OCI-LY7 (cell line): Measurements from ENCODE around the gene PHPT1. TPM values are rescaled to one million over a fixed set of nuclear protein-coding genes. Genes with fewer than 3 reads are reported as not detected.

Source experiments
- Bru-seq: library from RNA; stranded (reverse); fragments of 400-500 nt; gene quantifications from one replicate; lab custom pipeline; 2021; lab: Mats Ljungman, UMichigan
- BruChase-seq, 2 experiments: library from RNA; stranded (reverse); fragments of 400-500 nt; gene quantifications; one replicate each; lab custom pipeline; 2021; lab: Mats Ljungman, UMichigan
- BruUV-seq: library from RNA; stranded (reverse); fragments of 400-500 nt; replicated peaks from 2 replicates; lab custom pipeline; 2021; lab: Mats Ljungman, UMichigan
- CTCF ChIA-PET: fragments of 300-600 bp; sonication (Branson Sonifier 250); formaldehyde crosslinking; loops from one replicate; lab custom pipeline; 2022; ENCODE audit warnings: antibody characterized with exemption; ENCODE audit not compliant: unreplicated experiment; lab: Charles Lee
- POLR2A ChIA-PET: fragments of 300-600 bp; sonication (Branson Sonifier 250); formaldehyde crosslinking; loops from one replicate; lab custom pipeline; 2022; ENCODE audit warnings: antibody characterized with exemption; lab: Charles Lee
- DNase-seq: peaks from one replicate; pipeline ENCODE4 v3.0.0-alpha.2; 2015; ENCODE audit warnings: low spot score
- H2AFZ ChIP-seq: fragments of 200-600 bp; sonication (generic), shearing (Covaris generic); 2 replicates; pipeline ENCODE4 v1.6.1; 2014; ENCODE audit warnings: mild to moderate bottlenecking, antibody characterized with exemption, low read length, moderate library complexity
- H3K27ac ChIP-seq: fragments of 200-600 bp; sonication (generic); 2 replicates; pipeline ENCODE4 v1.5.1; 2014; ENCODE audit warnings: mixed run types, low read depth, mild to moderate bottlenecking, moderate library complexity, low read length, inconsistent platforms; ENCODE audit not compliant: poor library complexity, severe bottlenecking
- H3K36me3 ChIP-seq: fragments of 200-600 bp; sonication (generic); 2 replicates; pipeline ENCODE4 v1.6.1; 2014; ENCODE audit warnings: mild to moderate bottlenecking, antibody characterized with exemption, low read length, moderate library complexity, mixed read lengths; ENCODE audit not compliant: insufficient read depth
- H3K4me1 ChIP-seq: fragments of 200-600 bp; sonication (generic); 2 replicates; pipeline ENCODE4 v1.5.1; 2014; ENCODE audit warnings: mild to moderate bottlenecking, low read length; ENCODE audit not compliant: insufficient read depth, poor library complexity, severe bottlenecking
- H3K4me2 ChIP-seq: fragments of 200-600 bp; sonication (generic); 2 replicates; pipeline ENCODE4 v1.6.1; 2014; ENCODE audit warnings: mild to moderate bottlenecking, low read length
- H3K4me3 ChIP-seq: fragments of 200-600 bp; sonication (generic); 2 replicates; pipeline ENCODE4 v1.5.1; 2014; ENCODE audit warnings: mild to moderate bottlenecking, low read depth, low read length; ENCODE audit not compliant: poor library complexity, severe bottlenecking
- H3K79me2 ChIP-seq: fragments of 200-600 bp; sonication (generic); 2 replicates; pipeline ENCODE4 v1.6.1; 2016; ENCODE audit warnings: low read depth, mild to moderate bottlenecking, low read length, moderate library complexity, mixed read lengths; ENCODE audit not compliant: insufficient read depth
- H3K9me2 ChIP-seq: fragments of 200-600 bp; sonication (generic); 2 replicates; pipeline ENCODE4 v1.6.1; 2016; ENCODE audit warnings: mild to moderate bottlenecking, low read length, mixed read lengths; ENCODE audit not compliant: insufficient read depth
- H3K9me3 ChIP-seq: fragments of 200-600 bp; sonication (generic); 2 replicates; pipeline ENCODE4 v1.6.1; 2014; ENCODE audit warnings: mild to moderate bottlenecking, mixed run types, low read length, mixed read lengths
- H4K20me1 ChIP-seq: fragments of 200-600 bp; sonication (generic); 2 replicates; pipeline ENCODE4 v1.6.1; 2014; ENCODE audit warnings: mild to moderate bottlenecking, antibody characterized with exemption, low read length, moderate library complexity, mixed read lengths; ENCODE audit not compliant: insufficient read depth
- EZH2phosphoT487 ChIP-seq: fragments of 200-600 bp; sonication (generic); IDR thresholded peaks from 2 replicates; pipeline ENCODE4 v1.6.1; 2018; ENCODE audit warnings: low read depth, borderline replicate concordance, mild to moderate bottlenecking, mixed run types, antibody characterized with exemption, low read length, moderate library complexity, mixed read lengths
- intact Hi-C: fragments of 100-400 bp; cut with micrococcal nuclease; formaldehyde crosslinking; loops from one replicate; pipeline ENCODE4 v1.10.0; 2022; ENCODE audit not compliant: unreplicated experiment
- long read RNA-seq: library from polyadenylated mRNA; stranded (forward); transcript quantifications from one replicate; pipeline ENCODE4 v2.0.0, GENCODE V29; 2022
- total RNA-seq, 2 experiments: library from RNA; depleted of rRNA in 1 of 2; stranded (reverse); fragments of >200 nt in 1 of 2; shearing (Covaris generic) in 1 of 2; gene quantifications; 2 replicates each; pipeline ENCODE4 v1.2.3, GENCODE V29; 2014 to 2022
- TF ChIP-seq, protein P1 (sequence below): fragments of 200-600 bp; sonication (generic); conservative IDR thresholded peaks from 2 replicates; pipeline ENCODE4 v1.5.1; 2014; ENCODE audit warnings: mild to moderate bottlenecking, antibody characterized with exemption, low read length, moderate library complexity, mixed read lengths

The PHPT1 gene
- 56.9 and 81.9 TPM in 2 replicates for total RNA-seq (2014; rRNA removed; shearing (Covaris generic))
- total RNA-seq (2022), result 42.4 and 49.9 TPM in 2 replicates
- percentile 58 among the genes with signal in this experiment for Bru-seq, nascent RNA
- BruChase-seq, experiment 1, labeled RNA remaining after a 6-hour chase, result percentile 73 among the genes with signal in this experiment
- BruChase-seq, experiment 2, labeled RNA remaining after a 2-hour chase, result percentile 60 among the genes with signal in this experiment
- long read RNA-seq, transcript PHPT1-201 (3 exons, 890 nt), result major isoform, 40 of 66 reads
- long read RNA-seq, transcript PHPT1-205 (3 exons, 1,316 nt), result minor isoform, 6 of 66 reads
- long read RNA-seq, partial matches to known transcripts, result 6 of 66 reads
- long read RNA-seq, other reads (novel, unspliced or antisense), result 13 of 66 reads

DNA sequence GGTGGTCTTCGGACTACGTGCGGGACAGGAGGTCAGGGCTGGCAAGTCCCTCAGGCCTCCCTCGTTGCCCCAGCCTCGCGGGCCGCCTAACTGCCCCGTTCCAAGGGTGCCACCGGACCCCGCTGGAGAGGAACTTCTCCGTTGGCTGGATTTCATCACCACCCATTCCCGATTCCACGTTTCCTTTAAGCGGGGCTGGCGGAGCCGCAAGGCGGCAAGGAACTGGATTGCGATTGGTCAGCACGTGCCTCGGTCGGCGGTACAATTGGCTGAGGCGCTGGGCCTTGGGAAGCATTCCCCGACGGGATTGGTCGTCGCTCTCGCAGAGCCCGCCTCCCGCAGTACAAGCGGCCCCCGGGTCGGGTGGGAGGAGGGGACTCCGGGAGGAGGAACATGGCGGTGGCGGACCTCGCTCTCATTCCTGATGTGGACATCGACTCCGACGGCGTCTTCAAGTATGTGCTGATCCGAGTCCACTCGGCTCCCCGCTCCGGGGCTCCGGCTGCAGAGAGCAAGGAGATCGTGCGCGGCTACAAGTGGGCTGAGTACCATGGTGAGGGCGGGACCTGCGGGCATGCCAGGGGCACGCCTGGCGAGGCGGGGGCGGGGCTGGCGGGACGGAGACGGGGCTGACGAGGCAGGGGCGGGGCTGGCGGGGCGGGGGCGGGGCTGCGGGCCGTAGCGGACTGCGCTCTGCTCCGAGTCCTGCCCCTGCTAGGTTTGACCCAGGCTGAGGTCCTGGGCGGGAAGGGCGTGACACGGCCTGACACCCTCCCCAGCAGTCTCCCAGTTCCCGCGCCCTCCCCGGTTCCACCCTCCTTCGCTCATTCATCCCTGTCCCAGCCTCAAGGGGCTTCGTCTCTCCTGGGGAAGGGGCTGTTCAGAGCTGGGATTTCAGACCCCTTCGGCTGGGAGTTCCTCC lies at the start of gene PHPT1:
PHPT1 (plus strand) TSS at position 372 of the 922 bp plus-strand sequence; CDS start at position 394, 22 bp downstream.
- TF ChIP-seq, protein P1, sequence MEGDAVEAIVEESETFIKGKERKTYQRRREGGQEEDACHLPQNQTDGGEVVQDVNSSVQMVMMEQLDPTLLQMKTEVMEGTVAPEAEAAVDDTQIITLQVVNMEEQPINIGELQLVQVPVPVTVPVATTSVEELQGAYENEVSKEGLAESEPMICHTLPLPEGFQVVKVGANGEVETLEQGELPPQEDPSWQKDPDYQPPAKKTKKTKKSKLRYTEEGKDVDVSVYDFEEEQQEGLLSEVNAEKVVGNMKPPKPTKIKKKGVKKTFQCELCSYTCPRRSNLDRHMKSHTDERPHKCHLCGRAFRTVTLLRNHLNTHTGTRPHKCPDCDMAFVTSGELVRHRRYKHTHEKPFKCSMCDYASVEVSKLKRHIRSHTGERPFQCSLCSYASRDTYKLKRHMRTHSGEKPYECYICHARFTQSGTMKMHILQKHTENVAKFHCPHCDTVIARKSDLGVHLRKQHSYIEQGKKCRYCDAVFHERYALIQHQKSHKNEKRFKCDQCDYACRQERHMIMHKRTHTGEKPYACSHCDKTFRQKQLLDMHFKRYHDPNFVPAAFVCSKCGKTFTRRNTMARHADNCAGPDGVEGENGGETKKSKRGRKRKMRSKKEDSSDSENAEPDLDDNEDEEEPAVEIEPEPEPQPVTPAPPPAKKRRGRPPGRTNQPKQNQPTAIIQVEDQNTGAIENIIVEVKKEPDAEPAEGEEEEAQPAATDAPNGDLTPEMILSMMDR, result no peak
- TF ChIP-seq EZH2phosphoT487, result no peak
- CTCF ChIA-PET, result no interaction called here
- Histone ChIP-seq H3K4me2 (peak within 1 kb of the TSS; percentile 76), H3K36me3 (peaks cover 4% of the 10 kb centered on the region), H3K9me2 (no peaks in the 10 kb centered on the region), H3K27ac (peak within 1 kb of the TSS; percentile 55), H3K4me3 (peak within 1 kb of the TSS; percentile 87), H3K79me2 (no peaks in the 10 kb centered on the region), H4K20me1 (no peaks in the 10 kb centered on the region), H3K4me1 (peaks cover 10% of the 10 kb centered on the region), H3K9me3 (no peaks in the 10 kb centered on the region), H2AFZ (peak within 1 kb of the TSS; percentile 45; the same call in 1 of the 2 replicates)
- peak; percentile 99 for DNase-seq
- POLR2A ChIA-PET, result no interaction called here
- intact Hi-C loops, result loop anchor here (1.0 to 2.0 kb wide), 3 partner anchors 17 to 40 kb away; partner anchors contain the start of genes EDF1 and TRAF2
- BruUV-seq, result no TSS peak

DNA sequence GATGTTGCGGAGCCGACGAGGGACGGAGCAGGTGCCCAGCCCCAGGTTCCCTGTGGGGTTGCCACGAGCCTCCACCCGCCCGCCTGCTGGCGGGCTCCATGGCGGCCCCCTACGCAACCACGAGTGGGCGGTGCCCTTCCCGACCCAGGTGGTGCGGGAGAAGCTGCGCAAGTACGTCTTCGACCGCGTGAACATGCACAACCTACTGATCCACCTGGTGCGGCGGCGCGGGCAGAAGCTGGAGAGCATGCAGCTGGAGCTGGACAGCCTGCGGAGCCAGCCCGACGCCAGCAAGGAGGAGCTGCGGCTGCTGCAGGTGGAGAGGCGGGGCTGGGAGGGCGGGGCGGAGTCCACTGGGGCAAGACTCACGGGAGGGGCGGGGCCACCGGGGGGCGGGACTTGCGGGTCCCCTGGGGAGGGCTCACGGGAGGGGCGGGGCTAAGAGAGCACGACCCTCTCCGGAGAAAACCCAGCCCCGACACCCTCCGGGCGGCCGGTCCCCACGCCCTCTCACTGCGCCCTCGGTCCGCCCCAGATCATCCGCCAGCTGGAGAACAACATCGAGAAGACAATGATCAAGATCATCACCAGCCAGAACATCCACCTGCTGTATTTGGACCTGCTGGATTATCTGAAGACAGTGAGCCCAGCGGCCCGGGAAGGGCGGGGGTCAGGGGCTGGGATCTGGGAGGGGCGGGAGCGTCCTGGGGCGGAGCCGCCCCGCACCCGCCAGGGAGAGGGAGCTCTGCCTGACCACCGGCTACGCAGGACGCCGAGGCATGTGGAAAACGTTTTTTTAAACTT lies 49.2 kb upstream of the PHPT1 start:
- BruUV-seq, result no TSS peak
- Histone ChIP-seq H3K4me2 (peak overlapping the region; percentile 72), H3K36me3 (no peaks in the 10 kb centered on the region), H3K79me2 (no peaks in the 10 kb centered on the region), H3K4me1 (peaks cover 46% of the 10 kb centered on the region), H3K4me3 (peak overlapping the region; percentile 62), H4K20me1 (no peaks in the 10 kb centered on the region), H3K9me2 (no peaks in the 10 kb centered on the region), H3K27ac (no peak overlapping the region), H3K9me3 (no peaks in the 10 kb centered on the region), H2AFZ (no peak overlapping the region; the same call in 1 of the 2 replicates)
- TF ChIP-seq EZH2phosphoT487, result no peak
- TF ChIP-seq, protein P1, result no peak
- peak; percentile 84 for DNase-seq
- POLR2A ChIA-PET, result interaction anchor here (0.6 to 1.1 kb wide), 3 partner anchors 21 to 401 kb away, joined by 4 to 8 read pairs (median 4); no protein-coding TSS in a partner anchor
- CTCF ChIA-PET, result interaction anchor here (0.7 kb wide), 1 partner anchor 36 kb away, joined by 3 read pairs; no protein-coding TSS in a partner anchor
- intact Hi-C loops, result no loop called here
